ENCODE results near the gene RNF39.

Gene RNF39

DNA sequence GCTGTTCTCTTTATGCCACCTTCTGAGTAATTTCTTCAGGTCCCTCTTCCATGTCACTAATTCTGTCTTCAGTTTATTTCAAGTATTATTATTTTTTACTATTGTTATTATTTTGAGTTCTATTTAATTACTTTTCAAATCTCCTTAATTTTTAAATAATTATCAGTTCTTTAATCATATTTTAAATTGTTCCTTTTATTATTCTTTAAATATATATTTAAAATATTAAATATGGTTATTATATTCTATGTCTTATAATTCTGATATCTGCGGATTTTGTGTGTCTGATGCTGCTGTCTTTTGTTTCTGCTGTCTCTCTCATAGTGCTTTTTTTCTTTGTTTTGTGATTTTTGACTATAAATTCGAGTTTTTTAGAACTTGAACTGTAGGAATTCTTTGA is 12.3 kb downstream of the RNF39 start:
- H3K79me2 ChIP-seq (ENCODE audit: insufficient read depth, low read length) = peaks cover 69% of the 10 kb centered on the region
- peaks cover 8% of the 10 kb centered on the region for H4K20me1 ChIP-seq (ENCODE audit: insufficient read depth, low read length, poor library complexity, severe bottlenecking)
- peak overlapping the region; percentile 84 for H3K4me2 ChIP-seq (ENCODE audit: low read depth, low read length, poor library complexity, severe bottlenecking)

DNA sequence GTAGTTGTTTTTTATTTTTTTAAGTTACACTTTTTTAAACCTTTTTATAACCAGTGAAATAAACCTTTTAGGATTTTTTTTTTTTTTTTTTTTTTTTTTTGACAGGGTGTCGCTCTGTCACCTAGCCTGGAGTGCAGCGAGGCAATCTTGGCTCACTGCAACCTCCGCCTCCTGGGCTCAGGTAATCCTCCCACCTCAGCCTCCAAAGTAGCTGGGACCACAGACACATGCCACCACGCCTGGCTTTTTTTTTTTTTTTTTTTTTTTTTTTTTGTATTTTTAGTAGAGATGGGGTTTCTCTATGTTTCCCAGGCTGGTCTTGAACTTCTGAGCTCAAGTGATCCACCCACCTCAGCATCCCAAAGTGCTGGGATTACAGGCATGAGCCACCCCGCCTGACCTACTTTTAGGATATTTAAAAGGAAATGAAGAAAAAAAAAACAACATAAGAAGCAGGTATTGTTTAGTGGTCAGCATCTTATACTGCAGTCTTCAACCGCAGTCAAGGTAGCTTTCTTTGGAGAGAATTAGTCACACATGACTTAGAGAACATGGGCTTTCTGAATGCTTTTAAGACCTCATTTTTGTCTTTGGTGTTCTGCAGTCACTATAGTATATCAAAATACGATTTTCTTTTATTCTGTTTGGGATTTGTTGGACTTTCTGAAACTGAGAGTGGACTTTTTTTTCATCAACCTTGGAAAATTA is 12.9 kb downstream of the RNF39 start:
- no peaks in the 10 kb centered on the region for H3K27me3 ChIP-seq (ENCODE audit: insufficient read depth, low read length, poor library complexity, severe bottlenecking)
- peak overlapping the region; percentile 93 for H3K4me3 ChIP-seq (ENCODE audit: low read length, poor library complexity, severe bottlenecking)
- H3K36me3 ChIP-seq (ENCODE audit: insufficient read depth, low read length) = no peaks in the 10 kb centered on the region; the same call in 1 of the 2 replicates
- H3K4me2 ChIP-seq (ENCODE audit: low read depth, low read length, poor library complexity, severe bottlenecking) = peak overlapping the region; percentile 84
- peaks cover 45% of the 10 kb centered on the region for H3K4me1 ChIP-seq (ENCODE audit: insufficient read depth, low read length, poor library complexity, severe bottlenecking)
- H3K79me2 ChIP-seq (ENCODE audit: insufficient read depth, low read length) = peaks cover 63% of the 10 kb centered on the region
- TF ChIP-seq, protein P1, sequence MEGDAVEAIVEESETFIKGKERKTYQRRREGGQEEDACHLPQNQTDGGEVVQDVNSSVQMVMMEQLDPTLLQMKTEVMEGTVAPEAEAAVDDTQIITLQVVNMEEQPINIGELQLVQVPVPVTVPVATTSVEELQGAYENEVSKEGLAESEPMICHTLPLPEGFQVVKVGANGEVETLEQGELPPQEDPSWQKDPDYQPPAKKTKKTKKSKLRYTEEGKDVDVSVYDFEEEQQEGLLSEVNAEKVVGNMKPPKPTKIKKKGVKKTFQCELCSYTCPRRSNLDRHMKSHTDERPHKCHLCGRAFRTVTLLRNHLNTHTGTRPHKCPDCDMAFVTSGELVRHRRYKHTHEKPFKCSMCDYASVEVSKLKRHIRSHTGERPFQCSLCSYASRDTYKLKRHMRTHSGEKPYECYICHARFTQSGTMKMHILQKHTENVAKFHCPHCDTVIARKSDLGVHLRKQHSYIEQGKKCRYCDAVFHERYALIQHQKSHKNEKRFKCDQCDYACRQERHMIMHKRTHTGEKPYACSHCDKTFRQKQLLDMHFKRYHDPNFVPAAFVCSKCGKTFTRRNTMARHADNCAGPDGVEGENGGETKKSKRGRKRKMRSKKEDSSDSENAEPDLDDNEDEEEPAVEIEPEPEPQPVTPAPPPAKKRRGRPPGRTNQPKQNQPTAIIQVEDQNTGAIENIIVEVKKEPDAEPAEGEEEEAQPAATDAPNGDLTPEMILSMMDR (conservative IDR thresholded peaks at IDR 0.05; ENCODE audit: low read length) = no peak
- no peak for TF ChIP-seq EZH2phosphoT487 (IDR thresholded peaks at IDR 0.05; ENCODE audit: borderline replicate concordance)
- peak overlapping the region; percentile 96 for H3K9ac ChIP-seq (ENCODE audit: low read depth, low read length, poor library complexity, severe bottlenecking)
- H3F3A ChIP-seq (ENCODE audit: low read depth) = no peaks in the 10 kb centered on the region
- H2AFZ ChIP-seq (ENCODE audit: low read length) = no peak overlapping the region
- peaks cover 4% of the 10 kb centered on the region for H4K20me1 ChIP-seq (ENCODE audit: insufficient read depth, low read length, poor library complexity, severe bottlenecking)
- H3K9me2 ChIP-seq (replicated peaks; ENCODE audit: low read depth, low read length) = no peaks in the 10 kb centered on the region
- no peaks in the 10 kb centered on the region for H3K9me3 ChIP-seq (ENCODE audit: insufficient read depth, low read depth, low read length)

More for the DNA sequence above, 12.3 kb downstream of the RNF39 start:
- Histone ChIP-seq H3K9me2 (replicated peaks; ENCODE audit: low read depth, low read length) (no peaks in the 10 kb centered on the region), H3K4me1 (ENCODE audit: insufficient read depth, low read length, poor library complexity, severe bottlenecking) (peaks cover 50% of the 10 kb centered on the region), H2AFZ (ENCODE audit: low read length) (no peak overlapping the region), H3K27me3 (ENCODE audit: insufficient read depth, low read length, poor library complexity, severe bottlenecking) (no peaks in the 10 kb centered on the region), H3K9me3 (ENCODE audit: insufficient read depth, low read depth, low read length) (no peaks in the 10 kb centered on the region), H3K4me3 (ENCODE audit: low read length, poor library complexity, severe bottlenecking) (peak overlapping the region; percentile 93), H3K9ac (ENCODE audit: low read depth, low read length, poor library complexity, severe bottlenecking) (peak overlapping the region; percentile 39), H3K36me3 (ENCODE audit: insufficient read depth, low read length) (no peaks in the 10 kb centered on the region; the same call in 1 of the 2 replicates), H3F3A (ENCODE audit: low read depth) (no peaks in the 10 kb centered on the region)
- TF ChIP-seq EZH2phosphoT487 (IDR thresholded peaks at IDR 0.05; ENCODE audit: borderline replicate concordance) = no peak
- TF ChIP-seq, protein P1 (conservative IDR thresholded peaks at IDR 0.05; ENCODE audit: low read length) = no peak

DNA sequence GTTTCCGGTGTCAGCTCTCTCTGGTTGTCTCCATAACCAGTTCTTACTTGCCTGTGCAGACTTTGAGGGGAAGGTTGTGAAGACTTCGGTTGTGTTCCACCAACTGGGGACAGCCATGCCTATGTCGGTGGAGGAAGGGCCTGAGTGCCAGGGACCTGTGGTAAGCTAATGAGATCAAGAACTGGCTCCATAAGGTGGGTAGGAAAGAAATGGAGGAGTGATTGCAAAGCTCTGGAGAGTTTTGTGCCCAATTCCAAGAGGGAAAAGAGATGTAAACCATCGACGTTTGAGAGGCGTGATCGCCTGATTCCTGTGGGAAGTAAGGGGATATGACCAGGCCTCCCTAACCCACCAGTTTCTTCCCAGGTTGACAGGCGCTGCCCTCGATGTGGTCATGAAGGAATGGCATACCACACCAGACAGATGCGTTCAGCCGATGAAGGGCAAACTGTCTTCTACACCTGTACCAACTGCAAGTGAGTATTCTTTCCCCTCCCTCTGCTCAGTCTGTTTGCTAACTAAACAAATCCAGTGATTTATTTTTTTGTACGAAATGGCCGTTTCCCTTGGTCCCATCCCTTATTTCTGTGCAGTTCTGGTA is 13.6 kb downstream of the RNF39 start:
- peak overlapping the region; percentile 92 for H2AFZ ChIP-seq (ENCODE audit: low read length)
- H3K79me2 ChIP-seq (ENCODE audit: insufficient read depth, low read length) = peaks cover 58% of the 10 kb centered on the region
- no peaks in the 10 kb centered on the region for H3K9me2 ChIP-seq (replicated peaks; ENCODE audit: low read depth, low read length)
- H3K27me3 ChIP-seq (ENCODE audit: insufficient read depth, low read length, poor library complexity, severe bottlenecking) = no peaks in the 10 kb centered on the region
- no peaks in the 10 kb centered on the region for H3F3A ChIP-seq (ENCODE audit: low read depth)
- peak overlapping the region; percentile 96 for H3K9ac ChIP-seq (ENCODE audit: low read depth, low read length, poor library complexity, severe bottlenecking)
- peaks cover 41% of the 10 kb centered on the region for H3K4me1 ChIP-seq (ENCODE audit: insufficient read depth, low read length, poor library complexity, severe bottlenecking)
- peak overlapping the region; percentile 93 for H3K4me3 ChIP-seq (ENCODE audit: low read length, poor library complexity, severe bottlenecking)
- H4K20me1 ChIP-seq (ENCODE audit: insufficient read depth, low read length, poor library complexity, severe bottlenecking) = no peaks in the 10 kb centered on the region
- H3K36me3 ChIP-seq (ENCODE audit: insufficient read depth, low read length) = no peaks in the 10 kb centered on the region; the same call in 1 of the 2 replicates
- no peaks in the 10 kb centered on the region for H3K9me3 ChIP-seq (ENCODE audit: insufficient read depth, low read depth, low read length)
- peak overlapping the region; percentile 84 for H3K4me2 ChIP-seq (ENCODE audit: low read depth, low read length, poor library complexity, severe bottlenecking)
- no peak for TF ChIP-seq EZH2phosphoT487 (IDR thresholded peaks at IDR 0.05; ENCODE audit: borderline replicate concordance)
- TF ChIP-seq, protein P1 (conservative IDR thresholded peaks at IDR 0.05; ENCODE audit: low read length) = no peak

All from Loucy (cell line).